GM18517 (cell line): ENCODE measurements around the gene VWA3A.
"Not testable (repeated sequence)": the region's sequence is repeated elsewhere in the genome, so short reads cannot be mapped to it uniquely, and the experiment has no call there.

Source experiments
- ATAC-seq: cut with Tn5 transposase; IDR thresholded peaks from one replicate; pipeline ENCODE4 v1.9.1; 2021; ENCODE audit warnings: mild to moderate bottlenecking, moderate library complexity; ENCODE audit not compliant: unreplicated experiment

Gene VWA3A

DNA sequence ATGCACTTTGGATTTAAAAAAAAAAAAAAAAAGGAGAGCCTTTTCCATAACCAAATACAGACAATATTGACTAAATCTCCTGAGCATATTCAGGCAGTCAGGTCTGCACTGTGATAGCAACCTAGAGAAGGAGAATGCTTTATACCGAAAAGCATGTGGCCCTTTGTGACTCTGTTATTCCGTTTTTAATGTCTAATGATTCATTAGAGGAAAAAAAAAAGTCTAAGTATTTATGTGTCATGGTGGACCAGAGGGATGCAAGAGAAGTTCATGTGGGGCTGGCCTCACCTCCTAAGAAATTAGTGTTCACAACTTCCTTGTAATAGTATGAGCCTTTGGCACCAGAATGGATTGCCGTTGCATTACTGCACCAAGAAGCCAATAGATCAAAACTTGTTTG lies 11.3 kb upstream of the VWA3A start:
- no peak for ATAC-seq

DNA sequence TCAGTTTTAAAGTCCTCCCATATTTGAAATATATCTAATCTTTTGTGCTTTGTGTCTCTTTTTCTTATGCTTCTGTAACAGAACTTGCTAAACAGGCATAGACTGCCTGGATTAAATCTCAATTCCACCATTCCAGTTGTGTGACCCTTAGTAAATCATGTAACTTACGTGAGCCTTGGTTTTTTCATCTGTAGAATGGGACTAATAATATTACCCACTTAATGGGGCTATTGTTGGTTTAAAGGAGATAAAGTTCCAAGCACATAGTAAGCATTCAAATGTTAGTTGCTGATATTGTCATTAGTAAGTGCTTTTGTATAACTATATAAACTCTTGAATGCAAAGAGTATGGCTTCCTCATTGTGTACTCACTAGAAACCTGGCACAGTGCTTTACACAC lies 5.9 kb upstream of the VWA3A start:
- ATAC-seq = no peak

DNA sequence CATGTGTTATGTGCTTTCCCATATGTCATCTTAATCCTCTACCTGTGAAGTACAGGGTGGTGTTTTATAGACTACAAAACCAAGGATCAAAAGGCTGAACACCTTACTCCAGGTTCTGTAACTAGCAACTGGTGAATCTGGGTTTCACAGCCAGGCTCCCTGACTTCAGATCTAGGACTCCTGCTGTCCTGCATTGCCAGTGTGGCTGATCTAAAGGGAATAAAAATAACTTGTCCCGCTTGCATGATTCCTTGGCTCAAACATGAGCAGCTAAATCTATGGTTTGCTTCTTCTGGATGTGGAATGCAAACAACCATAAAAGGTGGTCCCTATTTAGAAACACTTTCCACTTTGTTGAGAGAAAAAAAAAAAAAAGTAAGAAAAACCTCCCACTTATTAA lies 3.7 kb upstream of the VWA3A start:
- no peak for ATAC-seq

DNA sequence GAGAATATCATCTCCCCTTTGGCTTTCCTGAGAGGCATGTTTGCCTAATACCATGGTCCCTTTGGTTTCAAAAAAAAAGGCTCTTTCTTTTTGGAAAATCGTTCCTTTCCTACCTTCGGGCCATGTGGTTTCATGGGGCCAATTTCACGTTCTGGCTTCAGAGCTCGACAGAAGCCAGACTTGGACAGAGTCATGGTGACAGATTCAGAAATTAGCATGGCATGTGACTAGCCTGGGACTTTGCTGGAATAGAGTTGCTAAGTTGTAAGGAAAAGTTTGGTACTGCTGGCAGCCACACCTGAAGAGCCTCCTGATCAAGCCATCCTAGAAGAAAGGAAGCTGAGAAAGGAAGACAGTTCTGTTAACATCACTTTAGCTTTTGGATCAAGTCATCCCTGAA lies 2.4 kb upstream of the VWA3A start:
- no peak for ATAC-seq

DNA sequence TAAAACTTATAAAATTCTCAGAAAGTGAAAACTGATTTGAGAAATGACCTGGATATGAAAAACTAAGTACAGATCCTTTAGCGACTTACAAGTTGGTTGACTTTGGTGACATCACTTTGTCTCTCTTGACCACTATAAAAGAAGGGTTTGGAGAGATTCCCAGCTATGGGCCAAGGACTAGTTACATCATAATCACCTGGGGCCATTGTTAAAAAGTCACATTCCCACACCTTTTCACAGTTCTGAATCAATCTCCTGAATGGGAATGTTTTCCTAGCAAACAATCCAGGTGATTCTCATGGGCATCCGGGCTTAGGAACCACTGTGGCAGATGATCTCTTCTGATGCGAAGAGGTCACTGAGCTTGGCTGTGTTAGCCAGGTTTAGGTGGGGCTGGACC lies 620 bp upstream of the VWA3A start:
- no peak for ATAC-seq

DNA sequence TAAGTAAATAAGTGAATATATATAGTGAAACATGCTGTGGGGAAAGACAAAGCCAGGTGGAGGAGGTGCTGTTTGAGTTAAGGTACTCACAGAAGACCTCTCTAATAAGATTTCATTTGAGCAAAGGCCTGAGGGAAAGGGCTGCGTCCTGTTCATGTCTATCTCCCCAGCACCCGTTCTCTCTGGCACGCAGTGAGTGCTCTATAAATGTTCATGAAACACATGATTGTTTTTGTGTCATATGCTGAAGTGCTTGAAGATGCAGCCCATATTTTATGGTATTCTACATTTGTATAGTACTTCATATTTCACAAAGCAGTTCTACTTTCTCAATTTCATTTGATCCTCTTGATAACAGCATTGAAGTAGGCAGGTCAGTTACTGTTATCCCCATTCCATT lies 990 bp downstream of the VWA3A start:
- ATAC-seq = no peak

DNA sequence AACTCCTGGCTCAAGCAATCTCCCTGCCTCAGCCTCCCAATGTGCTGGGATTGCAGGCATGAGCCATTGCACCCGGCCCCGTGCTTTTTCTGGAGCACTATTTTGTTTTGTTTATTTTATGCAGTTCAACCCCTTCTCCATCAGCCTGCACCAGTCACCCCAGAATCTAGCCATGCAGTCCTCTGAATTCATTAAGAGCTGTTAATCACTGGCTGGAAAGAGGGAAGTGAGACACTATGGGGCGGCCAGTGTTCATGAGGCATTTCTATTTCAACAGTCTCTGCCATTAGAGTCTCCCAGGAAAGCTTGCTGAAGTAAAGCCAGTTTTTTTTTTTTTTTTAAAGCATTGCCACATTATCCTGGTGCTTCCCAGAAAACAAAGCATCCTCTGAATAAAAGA lies 1.7 kb downstream of the VWA3A start:
- ATAC-seq = no peak

DNA sequence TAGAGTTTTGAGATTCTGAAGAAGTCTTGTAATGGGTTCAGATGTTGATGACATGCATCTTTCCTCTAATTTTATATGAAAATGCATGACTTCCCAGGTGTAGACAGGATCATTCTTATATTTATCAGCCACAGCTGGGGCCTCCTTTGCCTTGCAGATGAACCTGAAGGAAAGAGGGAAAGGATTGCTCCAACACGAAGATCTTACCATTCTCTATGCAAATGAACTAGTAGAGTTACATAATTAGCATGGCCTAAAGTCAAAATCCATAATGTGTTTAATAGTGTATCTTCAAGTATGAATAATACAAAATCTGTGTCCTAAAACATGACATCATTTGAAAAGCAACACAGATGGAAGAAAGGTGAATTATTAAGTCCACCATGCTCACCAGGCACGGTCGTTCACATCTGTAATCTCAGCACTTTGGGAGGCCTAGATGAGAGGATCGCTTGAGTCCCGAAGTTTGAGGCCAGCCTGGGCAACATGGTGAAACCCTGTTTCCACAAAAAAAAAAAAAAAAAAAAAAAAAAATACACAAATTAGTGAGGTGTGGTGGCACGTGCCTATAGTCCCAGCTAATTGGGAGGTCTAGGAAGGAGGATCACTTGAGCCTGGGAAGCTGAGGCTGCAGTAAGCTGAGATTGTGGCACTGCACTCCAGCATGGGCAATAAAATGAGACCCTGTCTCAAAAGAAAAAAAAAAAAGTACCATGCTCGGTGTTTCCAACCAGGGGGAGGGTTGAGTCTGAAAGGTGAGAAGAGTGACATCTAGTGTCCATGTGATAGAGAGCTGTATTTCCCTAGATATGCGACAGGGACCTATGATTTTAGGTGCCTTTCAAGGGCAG lies 6.3 kb downstream of the VWA3A start:
- ATAC-seq = no peak

DNA sequence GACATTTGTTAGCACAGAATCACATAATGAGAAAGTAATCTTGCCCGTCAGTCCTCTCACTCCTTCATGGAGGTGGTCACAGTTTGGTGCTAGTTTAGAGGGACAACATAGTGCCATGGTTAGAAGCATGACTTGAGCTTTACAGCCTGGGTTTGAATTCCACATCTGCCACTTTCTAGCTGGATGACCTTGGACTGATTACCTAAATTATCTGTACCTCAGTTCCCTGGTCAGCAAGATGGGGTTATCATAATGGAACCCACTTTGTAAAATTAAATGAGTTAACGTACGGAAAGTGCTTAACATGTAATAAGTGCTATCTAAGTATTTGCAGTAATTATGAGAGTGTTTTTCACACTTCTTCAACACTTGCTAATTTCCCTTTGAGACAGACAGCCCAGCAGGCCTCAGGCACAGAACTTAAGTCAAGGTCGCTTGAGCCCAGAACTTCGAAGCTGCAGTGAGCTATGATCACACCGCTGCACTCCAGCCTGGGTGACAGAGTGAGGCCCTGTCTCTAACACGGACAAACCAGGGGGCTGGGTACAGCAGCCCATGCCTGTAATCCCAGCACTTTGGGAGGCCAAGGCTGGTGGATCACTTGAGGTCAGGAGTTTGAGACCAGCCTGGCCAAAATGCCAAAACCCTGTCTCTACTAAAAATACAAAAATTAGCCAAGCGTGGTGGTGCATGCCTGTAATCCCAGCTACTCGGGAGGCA lies 7.1 kb downstream of the VWA3A start:
- ATAC-seq = no peak

DNA sequence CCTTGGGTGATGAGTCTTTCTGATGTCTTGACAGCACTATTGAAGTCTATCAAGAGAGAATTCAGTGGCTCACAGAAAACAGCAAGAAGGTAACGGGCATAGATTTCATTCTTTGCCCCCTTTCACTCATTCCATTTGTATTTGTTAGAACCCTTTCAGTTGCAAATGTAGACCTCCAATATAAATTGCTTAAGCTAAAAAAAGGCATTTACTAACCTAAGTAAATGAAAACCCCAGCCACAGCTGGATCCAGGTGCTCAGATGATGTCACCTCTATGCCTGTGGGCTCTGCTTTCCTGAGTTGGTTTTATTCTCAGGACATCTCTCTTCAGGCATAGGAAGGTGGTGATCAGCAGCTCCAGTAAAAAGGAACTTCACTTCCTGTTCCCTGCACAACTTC lies 11.1 kb downstream of the VWA3A start:
- ATAC-seq = no peak

DNA sequence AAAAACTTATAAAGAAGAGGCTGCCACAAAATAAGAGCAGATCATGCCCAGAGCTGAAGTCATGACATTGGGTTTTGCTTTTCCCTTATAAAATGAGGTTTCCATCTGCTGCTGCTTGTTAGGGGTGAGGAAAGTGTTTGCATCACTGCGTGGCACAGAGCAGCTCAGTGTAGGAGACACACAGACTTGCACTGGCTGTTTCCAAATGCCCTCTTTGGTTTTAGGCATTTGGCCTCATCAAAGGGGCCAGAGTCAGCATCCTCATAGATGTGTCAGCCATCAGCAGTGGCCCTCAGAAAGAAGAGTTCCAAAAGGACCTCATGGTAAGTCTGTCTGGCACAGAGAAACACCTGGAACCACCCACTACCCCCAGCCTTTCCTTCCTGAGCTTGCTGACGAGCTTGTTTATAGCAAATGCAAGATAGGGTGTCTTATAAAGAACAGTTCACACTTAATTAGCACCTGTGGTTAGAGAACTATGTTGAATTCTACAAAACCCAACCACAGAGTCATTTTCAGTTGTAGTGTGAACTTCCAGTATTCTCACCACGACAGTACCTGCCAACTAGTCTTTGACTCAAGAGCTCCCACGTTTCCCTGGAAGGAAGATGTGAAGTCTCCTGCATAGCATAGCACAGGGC lies 17.0 kb downstream of the VWA3A start:
- ATAC-seq = no peak

DNA sequence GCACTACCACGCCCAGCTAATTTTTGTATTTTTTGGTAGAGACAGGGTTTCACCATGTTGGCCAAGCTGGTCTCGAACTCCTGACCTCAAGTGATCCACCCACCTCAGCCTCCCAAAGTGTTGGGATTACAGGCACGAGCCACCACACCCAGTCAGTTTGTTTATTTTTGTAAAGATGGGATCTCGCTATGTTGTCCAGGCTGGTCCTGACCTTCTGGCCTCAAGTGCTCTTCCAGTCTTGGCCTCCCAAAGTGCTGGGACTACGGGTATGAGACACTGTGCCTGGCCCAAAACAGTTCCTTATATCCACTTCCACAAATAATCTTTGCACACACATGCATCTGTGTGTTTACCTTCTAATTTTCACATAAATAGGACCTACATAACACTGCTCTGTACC lies 19.3 kb downstream of the VWA3A start:
- ATAC-seq = not testable (repeated sequence)

DNA sequence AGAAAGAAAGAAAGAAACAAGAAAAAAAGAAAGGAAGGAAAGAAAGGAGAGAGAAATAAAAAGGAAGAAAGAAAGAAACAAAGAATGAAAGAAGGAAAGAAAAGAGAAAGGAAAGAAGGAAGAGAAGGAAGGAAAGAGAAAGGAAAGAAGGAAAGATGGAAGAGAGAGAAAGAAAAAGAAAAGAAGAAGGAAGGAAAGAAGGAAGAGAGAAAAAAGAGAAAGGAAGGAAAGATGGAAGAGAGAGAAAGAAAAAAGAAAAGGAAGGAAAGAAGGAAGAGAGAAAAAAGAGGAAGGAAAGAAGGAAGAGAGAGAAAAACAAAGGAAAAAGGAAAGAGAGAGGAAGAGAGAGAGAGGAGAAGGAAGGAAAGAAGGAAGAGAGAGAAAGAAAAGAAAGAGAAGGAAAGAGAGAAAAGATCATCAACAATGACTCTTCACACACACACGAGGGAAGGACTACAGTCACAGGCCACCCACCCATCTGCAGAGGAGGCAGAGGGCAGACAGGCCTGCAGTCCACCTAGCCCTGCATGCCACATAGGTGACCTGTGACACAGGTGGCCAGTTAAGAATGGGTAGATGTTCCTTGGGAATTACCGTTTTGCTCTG lies 23.9 kb downstream of the VWA3A start:
- no peak for ATAC-seq

DNA sequence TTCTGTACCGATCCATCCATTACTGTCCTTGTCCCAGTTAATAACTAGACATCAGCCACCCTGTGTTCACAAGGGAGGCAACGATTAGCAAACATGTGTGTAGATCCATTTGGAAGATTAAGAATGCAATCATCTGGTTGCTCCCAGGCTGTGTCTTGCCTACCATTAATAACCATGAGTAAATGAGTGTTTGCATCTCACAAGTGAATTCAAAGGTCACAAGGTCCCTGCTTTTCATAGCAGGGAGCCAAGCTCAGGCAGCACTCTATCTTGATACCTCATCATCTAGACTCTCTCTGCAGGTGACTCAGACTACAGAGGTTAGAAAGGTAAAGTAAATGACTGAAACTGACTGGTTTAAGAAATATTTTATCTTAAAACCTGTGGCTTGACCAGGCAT lies 25.3 kb downstream of the VWA3A start:
- no peak for ATAC-seq

DNA sequence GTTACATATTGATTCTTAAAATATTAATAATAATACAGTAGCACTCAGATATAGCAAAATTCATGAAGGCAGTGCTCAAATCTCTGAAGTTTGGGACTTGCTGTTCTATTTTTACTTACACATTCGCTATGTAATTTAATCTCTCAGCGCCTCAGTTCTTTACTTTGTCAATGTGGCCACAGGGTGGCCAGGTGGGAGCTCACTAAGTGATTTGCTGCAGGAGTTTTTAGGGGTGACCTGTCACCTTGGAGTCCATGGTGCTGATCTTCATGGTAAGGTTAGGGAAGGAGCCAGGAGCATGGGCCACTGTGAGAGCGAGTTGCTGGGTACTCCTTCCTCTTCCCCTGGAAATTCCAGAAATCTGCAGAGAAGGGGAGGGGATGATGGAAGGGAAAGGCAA lies 28.1 kb downstream of the VWA3A start:
- no peak for ATAC-seq

DNA sequence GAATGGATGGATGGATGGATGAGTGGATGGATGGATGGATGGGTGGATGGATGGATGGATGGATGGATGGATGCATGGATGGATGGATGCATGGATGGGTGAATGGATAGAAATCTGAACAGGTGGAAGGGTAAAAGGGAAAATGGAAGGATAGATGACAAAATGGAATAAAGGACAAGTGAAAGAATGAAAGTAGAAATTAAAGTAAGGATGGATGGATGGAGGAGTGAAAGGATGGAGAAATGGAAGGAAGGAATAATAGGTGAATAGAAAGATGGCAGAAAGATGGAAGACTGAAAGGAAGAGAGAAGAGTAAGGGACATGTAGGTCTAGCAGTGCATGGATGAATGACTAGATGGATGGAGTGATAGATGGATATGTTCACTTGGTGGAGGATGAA lies 29.9 kb downstream of the VWA3A start:
- ATAC-seq = no peak

DNA sequence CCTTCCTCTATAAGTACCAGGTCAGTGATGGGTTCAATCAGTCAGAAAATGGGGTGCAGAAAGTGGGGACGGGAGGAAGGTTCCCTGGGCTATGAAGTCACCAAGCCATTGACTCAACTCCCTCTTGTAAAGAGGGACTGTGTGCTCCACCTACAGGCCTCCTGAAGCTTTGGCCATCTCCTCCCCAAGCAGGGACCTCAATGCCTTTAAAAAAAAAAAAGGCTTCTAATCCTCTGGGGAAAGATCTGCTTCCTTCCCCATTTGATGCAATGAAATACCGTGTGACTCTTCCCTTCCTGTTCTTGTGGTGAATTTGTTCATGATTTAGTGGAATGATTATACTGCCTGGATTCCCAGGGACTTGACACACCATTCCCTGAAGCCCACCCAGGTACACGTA lies 30.8 kb downstream of the VWA3A start:
- ATAC-seq = no peak

DNA sequence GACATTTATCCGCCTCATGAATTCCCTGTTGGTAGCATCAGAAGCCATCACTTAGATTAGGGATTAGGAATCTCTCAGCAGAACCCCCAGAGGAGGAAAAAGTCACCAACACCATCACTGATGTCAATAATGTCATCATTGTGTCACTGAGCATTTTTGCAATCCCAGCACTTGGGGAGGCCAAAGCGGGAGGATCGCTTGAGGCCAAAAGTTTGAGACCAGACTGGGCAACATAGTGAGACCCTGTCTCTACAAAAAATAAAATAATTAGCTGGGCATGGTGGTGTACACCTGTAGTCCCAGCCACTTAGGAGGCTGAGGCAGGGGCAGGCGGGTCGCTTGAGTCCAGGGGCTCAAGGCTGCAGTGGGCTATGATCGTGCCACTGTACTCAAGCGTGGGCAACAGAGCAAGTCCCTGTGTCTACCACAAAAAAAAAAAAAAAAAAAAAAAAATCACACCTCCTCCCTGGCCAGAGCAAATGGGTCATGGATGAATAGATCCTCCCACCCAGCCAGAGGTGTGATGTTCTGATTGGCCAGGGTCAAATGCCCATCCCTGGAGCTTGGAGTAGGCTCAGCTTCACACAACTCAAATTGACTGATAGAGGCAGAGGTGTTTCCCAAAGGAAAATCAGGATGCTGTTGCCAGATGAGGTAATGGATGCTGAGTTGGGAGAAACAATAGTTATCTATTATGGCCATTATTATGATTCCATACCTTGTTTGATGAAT lies 31.6 kb downstream of the VWA3A start:
- ATAC-seq = no peak

DNA sequence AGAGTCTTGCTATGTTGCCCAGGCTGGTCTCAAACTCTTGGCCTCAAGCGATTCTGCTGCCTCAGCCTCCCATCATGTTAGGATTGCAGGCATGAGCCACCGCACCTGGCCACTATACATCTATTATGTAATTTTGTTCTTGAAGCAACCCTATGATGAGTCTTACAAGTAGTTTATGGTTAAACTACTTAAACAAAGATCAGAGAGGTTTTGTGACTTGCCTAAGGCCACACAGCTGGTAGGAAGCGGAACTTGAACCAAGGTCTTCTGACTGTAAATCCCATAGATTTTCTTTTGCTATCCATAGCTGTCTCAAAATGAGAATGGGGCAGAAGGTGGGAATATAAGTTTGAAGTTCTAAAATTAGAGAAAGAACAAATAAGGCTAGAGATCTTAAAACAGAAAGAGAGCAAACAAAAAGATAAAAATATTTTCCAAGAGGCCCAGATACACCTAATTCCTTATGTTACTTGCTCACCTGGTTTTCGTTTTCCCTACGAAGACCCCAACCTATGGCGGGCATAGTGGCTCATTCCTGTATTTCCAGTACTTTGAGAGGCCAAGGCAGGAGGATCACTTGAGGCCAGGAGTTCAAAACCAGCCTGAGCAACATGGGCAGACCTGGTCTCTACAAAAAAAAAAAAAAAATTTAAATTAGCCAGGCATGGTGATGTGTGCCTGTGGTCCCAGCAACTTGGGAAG lies 32.4 kb downstream of the VWA3A start:
- ATAC-seq = no peak

DNA sequence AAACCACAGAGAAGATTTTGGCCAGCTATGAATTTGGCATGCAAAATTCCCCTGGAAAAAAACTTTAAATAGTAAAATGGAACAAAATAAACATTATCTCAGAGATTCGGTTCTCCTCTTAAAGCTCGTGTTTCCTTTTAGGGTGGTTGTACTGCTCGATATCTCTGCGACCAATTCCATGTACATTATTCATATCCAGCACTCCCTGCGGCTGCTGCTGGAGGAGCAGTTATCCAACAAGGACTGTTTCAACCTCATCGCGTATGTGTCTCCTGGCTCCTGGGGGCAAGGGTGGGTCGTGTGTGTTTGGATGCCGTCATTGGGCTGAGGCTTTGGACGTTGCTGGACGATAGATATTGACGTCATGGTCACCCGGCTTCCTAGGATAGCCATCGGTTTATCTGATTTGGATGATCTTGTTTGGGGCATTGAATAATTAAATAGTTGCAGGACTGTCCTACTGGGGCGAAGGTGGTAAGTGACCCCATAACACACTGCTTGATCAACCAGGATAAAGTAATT lies 33.8 kb downstream of the VWA3A start:
- ATAC-seq = no peak
